ENCODE data around the gene ANK3. TPM values are rescaled to one million over a fixed set of nuclear protein-coding genes. Genes with fewer than 3 reads are reported as not detected.
"Not testable (repeated sequence)": the region's sequence is repeated elsewhere in the genome, so short reads cannot be mapped to it uniquely, and the experiment has no call there.

ANK3 gene
- total RNA-seq, 4 donors from 2014 or later = 34.8 to 91.3 (median 56.7) TPM

DNA sequence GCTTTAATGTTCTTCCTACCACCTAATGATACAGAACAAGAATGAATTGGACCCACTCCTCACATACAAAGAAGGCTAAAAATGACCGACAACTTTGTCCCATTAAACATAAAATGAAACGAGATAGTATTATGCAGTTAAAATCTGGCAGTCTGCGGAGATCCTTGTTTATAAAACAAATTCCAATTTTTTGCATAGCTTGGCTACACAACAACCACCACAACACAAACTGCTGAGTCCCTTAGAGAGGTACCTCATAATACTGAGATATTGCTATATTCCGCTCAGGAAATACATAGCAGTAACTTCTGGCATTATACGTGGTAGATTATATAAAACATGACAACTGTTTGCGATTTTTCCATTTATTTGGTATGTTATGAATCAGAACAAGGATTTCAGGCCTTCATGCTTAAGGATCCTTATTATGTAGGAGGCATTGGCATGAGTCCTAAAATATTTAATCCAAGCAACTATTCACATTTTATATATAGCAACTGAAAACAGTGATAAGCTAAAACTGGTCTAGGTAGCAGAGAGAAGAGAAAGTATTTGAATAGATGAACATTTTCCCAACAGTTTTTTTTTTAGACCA lies 96.0 kb downstream of the ANK3 start:
- intact Hi-C loops (cut with DNase I; ENCODE audit: low total_unique reads) = no loop called here

DNA sequence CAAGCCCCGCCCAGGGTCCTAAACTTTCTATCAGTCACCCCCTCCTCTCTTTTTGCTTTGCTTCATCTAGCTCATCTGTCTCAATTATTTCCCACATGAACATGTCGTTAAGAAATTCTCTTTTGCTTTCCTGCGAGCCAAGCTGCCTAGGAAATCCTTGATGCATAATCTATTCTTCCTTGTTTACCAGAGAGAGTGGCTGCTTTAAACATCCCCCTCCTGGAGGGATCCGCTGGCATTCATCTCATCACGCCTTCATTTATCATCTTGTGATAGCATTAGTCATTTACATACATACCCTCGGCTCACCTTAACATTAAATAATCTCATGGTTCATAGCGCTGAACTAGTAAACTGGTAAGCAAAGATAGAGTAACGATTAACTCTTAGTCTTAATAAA lies 96.7 kb downstream of the ANK3 start:
- no peaks in the 10 kb centered on the region for H3K36me3 ChIP-seq
- H3K4me1 ChIP-seq = no peaks in the 10 kb centered on the region
- intact Hi-C loops (cut with DNase I; ENCODE audit: low total_unique reads) = no loop called here
- TF ChIP-seq, protein P1, sequence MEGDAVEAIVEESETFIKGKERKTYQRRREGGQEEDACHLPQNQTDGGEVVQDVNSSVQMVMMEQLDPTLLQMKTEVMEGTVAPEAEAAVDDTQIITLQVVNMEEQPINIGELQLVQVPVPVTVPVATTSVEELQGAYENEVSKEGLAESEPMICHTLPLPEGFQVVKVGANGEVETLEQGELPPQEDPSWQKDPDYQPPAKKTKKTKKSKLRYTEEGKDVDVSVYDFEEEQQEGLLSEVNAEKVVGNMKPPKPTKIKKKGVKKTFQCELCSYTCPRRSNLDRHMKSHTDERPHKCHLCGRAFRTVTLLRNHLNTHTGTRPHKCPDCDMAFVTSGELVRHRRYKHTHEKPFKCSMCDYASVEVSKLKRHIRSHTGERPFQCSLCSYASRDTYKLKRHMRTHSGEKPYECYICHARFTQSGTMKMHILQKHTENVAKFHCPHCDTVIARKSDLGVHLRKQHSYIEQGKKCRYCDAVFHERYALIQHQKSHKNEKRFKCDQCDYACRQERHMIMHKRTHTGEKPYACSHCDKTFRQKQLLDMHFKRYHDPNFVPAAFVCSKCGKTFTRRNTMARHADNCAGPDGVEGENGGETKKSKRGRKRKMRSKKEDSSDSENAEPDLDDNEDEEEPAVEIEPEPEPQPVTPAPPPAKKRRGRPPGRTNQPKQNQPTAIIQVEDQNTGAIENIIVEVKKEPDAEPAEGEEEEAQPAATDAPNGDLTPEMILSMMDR (IDR thresholded peaks at IDR 0.05) = no peak
- TF ChIP-seq POLR2A (IDR thresholded peaks at IDR 0.05) = no peak
- no peak overlapping the region for H3K4me3 ChIP-seq
- no peaks in the 10 kb centered on the region for H3K9me3 ChIP-seq
- H3K27ac ChIP-seq = no peak overlapping the region
- DNase-seq = no peak
- H3K27me3 ChIP-seq = no peaks in the 10 kb centered on the region

More for the DNA sequence above, 96.0 kb downstream of the ANK3 start:
- H3K4me1 ChIP-seq = no peaks in the 10 kb centered on the region
- no peak overlapping the region for H3K27ac ChIP-seq
- H3K36me3 ChIP-seq = no peaks in the 10 kb centered on the region
- no peak overlapping the region for H3K4me3 ChIP-seq
- H3K9me3 ChIP-seq = no peaks in the 10 kb centered on the region
- H3K27me3 ChIP-seq = no peaks in the 10 kb centered on the region
- TF ChIP-seq, protein P1 (IDR thresholded peaks at IDR 0.05) = no peak
- no peak for TF ChIP-seq POLR2A (IDR thresholded peaks at IDR 0.05)
- no peak for DNase-seq

DNA sequence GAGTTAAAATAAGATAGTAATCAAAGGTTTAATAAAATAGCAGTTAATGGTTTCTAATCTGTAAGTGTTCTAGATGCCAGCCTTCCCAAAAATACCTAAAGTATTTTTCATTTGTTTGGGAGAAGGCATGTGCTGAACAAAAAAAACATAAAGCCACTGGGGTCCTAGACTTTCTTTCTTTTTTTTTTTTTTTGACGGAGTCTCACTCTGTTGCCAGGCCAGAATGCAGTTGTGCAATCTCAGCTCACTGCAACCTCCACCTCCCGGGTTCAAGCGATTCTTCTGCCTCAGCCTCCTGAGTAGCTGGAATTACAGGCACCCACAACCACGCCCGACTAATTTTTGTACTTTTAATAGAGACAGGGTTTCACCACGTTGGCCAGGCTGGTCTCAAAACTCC lies 97.1 kb downstream of the ANK3 start:
- H3K9me3 ChIP-seq; H3K4me3 ChIP-seq; H3K27ac ChIP-seq; H3K36me3 ChIP-seq; H3K4me1 ChIP-seq; H3K27me3 ChIP-seq; intact Hi-C loops (cut with DNase I; ENCODE audit: low total_unique reads); DNase-seq: not testable (repeated sequence)

DNA sequence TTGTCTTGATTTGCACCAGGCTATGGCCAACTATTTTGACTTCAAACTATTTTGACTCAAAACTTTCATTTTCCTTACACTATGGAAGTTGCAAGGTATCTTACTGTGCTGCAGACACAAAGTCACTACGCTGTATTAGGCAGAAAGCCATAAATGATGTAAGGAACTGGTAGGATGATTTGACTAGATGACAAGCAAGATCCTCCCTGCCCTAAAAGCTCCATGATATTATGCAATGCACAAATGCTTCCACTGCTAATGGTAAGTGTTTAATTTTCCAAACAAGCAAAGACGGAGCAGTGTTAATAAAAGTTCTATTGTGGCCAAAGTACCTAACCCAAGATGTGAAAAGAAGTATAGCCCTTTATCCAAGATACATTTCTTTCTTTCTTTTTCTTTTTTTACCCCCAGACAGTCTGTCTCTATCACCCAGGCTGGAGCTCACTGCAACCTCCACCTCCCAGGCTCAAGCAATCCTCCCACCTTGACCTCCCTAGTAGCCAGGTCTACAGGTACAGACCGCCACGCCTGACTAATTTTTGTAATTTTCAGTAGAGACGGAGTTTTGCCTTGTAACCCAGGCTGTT lies 98.2 kb downstream of the ANK3 start:
- TF ChIP-seq POLR2A (IDR thresholded peaks at IDR 0.05) = no peak
- TF ChIP-seq, protein P1 (IDR thresholded peaks at IDR 0.05) = no peak
- no peaks in the 10 kb centered on the region for H3K36me3 ChIP-seq
- H3K9me3 ChIP-seq = no peaks in the 10 kb centered on the region
- H3K4me3 ChIP-seq = no peak overlapping the region
- H3K27me3 ChIP-seq = no peaks in the 10 kb centered on the region
- H3K27ac ChIP-seq = no peak overlapping the region
- DNase-seq = no peak
- H3K4me1 ChIP-seq = no peaks in the 10 kb centered on the region
- intact Hi-C loops (cut with DNase I; ENCODE audit: low total_unique reads) = no loop called here

DNA sequence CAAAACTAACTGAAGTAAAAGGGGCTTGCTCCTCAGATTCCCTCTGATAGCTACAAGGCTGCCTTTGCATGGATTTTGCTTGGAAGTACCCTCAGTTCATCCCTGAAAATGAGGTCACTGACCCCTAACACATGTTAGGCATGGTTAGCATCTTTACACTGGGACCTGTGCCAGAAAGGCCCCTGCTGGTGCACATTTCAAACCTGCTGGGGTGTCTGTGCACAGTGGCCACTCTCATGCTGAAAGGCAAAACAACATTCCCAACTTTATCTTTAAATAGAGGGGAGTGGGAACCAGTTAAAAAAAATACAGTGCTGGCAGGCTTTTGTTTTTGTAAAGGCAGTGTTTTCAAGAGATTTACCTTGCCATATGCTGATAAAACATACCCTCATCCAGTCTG lies 99.1 kb downstream of the ANK3 start:
- no peaks in the 10 kb centered on the region for H3K9me3 ChIP-seq
- H3K4me1 ChIP-seq = no peaks in the 10 kb centered on the region
- intact Hi-C loops (cut with DNase I; ENCODE audit: low total_unique reads) = no loop called here
- DNase-seq = no peak
- no peak overlapping the region for H3K27ac ChIP-seq
- TF ChIP-seq POLR2A (IDR thresholded peaks at IDR 0.05) = no peak
- TF ChIP-seq, protein P1 (IDR thresholded peaks at IDR 0.05) = no peak
- no peaks in the 10 kb centered on the region for H3K27me3 ChIP-seq
- no peak overlapping the region for H3K4me3 ChIP-seq
- H3K36me3 ChIP-seq = no peaks in the 10 kb centered on the region

All from uterus (tissue), 4 donors.